ENCODE measurements around the gene ALCAM.

DNA sequence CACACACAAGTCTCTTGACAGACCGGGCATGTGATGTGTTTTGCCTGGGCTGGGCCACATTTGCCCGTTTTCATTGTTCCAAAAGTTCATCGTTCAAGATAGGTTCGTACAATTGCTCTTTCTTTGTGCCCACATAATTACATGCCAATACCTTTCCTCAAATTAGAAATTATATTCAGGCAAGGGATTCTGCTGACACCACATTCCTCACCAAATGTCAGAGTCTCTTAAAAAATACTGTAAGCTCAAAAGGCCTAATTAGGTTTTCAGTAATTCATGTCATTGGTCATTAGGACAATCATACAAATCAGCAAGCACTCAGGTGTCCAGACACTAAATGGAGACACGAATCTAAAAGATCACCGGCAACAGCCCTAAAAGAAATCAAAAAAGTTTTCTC is 215.3 kb downstream of the ALCAM start:
- TF ChIP-seq, protein P1, sequence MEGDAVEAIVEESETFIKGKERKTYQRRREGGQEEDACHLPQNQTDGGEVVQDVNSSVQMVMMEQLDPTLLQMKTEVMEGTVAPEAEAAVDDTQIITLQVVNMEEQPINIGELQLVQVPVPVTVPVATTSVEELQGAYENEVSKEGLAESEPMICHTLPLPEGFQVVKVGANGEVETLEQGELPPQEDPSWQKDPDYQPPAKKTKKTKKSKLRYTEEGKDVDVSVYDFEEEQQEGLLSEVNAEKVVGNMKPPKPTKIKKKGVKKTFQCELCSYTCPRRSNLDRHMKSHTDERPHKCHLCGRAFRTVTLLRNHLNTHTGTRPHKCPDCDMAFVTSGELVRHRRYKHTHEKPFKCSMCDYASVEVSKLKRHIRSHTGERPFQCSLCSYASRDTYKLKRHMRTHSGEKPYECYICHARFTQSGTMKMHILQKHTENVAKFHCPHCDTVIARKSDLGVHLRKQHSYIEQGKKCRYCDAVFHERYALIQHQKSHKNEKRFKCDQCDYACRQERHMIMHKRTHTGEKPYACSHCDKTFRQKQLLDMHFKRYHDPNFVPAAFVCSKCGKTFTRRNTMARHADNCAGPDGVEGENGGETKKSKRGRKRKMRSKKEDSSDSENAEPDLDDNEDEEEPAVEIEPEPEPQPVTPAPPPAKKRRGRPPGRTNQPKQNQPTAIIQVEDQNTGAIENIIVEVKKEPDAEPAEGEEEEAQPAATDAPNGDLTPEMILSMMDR (IDR thresholded peaks at IDR 0.05; ENCODE audit: poor library complexity, severe bottlenecking), result no peak
- TF ChIP-seq POLR2AphosphoS5 (IDR thresholded peaks at IDR 0.05) (no peak), EZH2 (IDR thresholded peaks at IDR 0.05; ENCODE audit: borderline replicate concordance, insufficient read depth, low read length, poor library complexity, severe bottlenecking) (no peak), EP300 (conservative IDR thresholded peaks at IDR 0.05; ENCODE audit: poor library complexity, severe bottlenecking) (no peak)

All from neural cell (in vitro differentiated cells).